HepG2 (cell line): ENCODE results near the gene MTA1. TPM values are rescaled to one million over a fixed set of nuclear protein-coding genes. Genes with fewer than 3 reads are reported as not detected.

Source experiments
- AGO1 ChIP-seq: fragments of 200-400 bp; formaldehyde crosslinking; IDR thresholded peaks from 2 replicates; pipeline ENCODE4 v1.6.1; 2017; ENCODE audit warnings: mild to moderate bottlenecking, low read depth, low read length, moderate library complexity; ENCODE audit not compliant: poor library complexity, severe bottlenecking
- ARHGAP35 ChIP-seq: sonication (generic); formaldehyde crosslinking; IDR thresholded peaks from 2 replicates; pipeline ENCODE4 v1.9.0; 2022; ENCODE audit warnings: mild to moderate bottlenecking, inconsistent platforms, moderate library complexity, missing genetic modification reagents, borderline replicate concordance
- BRD4 ChIP-seq: sonication (generic); formaldehyde crosslinking; IDR thresholded peaks from 2 replicates; pipeline ENCODE4 v1.4.0; 2020; ENCODE audit warnings: missing genetic modification reagents
- FIP1L1 ChIP-seq: fragments of 200-400 bp; formaldehyde crosslinking; IDR thresholded peaks from 2 replicates; pipeline ENCODE4 v1.6.1; 2018; ENCODE audit warnings: low read depth, mild to moderate bottlenecking, low read length, moderate library complexity, borderline replicate concordance; ENCODE audit not compliant: insufficient read depth
- KDM1A ChIP-seq: IDR thresholded peaks from 2 replicates; pipeline ENCODE4 v1.6.1; 2016; ENCODE audit warnings: missing compliant biosample characterization
- KLF11 ChIP-seq: IDR thresholded peaks from 2 replicates; pipeline ENCODE4 v1.6.1; 2016; ENCODE audit warnings: missing compliant biosample characterization
- LCORL ChIP-seq, 2 experiments: fragments of 450-650 bp in 1 of 2; sonication (generic) in 1 of 2; formaldehyde crosslinking in 1 of 2; IDR thresholded peaks; 2 replicates each; pipeline versions ENCODE4 v1.5.0 to v1.6.1; 2017 to 2020; ENCODE audit warnings: antibody characterized with exemption in 1 of 2, missing genetic modification reagents in 1 of 2
- MATR3 ChIP-seq: sonication (generic); formaldehyde crosslinking; IDR thresholded peaks from 2 replicates; pipeline ENCODE4 v1.4.0; 2020; ENCODE audit warnings: missing genetic modification reagents
- PCBP1 ChIP-seq: fragments of 200-400 bp; formaldehyde crosslinking; IDR thresholded peaks from 2 replicates; pipeline ENCODE4 v1.6.1; 2017; ENCODE audit warnings: mild to moderate bottlenecking, low read depth, low read length, borderline replicate concordance
- PHB2 ChIP-seq: fragments of 450-650 bp; IDR thresholded peaks from 2 replicates; pipeline ENCODE4 v1.6.1; 2018; ENCODE audit not compliant: partially characterized antibody
- RBFOX2 ChIP-seq: fragments of 200-400 bp; formaldehyde crosslinking; IDR thresholded peaks from 2 replicates; pipeline ENCODE4 v1.6.1; 2017; ENCODE audit warnings: low read depth, mild to moderate bottlenecking, low read length
- RORA ChIP-seq: sonication (generic); formaldehyde crosslinking; IDR thresholded peaks from 2 replicates; pipeline ENCODE4 v1.5.0; 2020; ENCODE audit warnings: mild to moderate bottlenecking, missing genetic modification reagents, moderate library complexity
- STAT5B ChIP-seq: sonication (generic); formaldehyde crosslinking; IDR thresholded peaks from 2 replicates; pipeline ENCODE4 v1.4.0; 2020; ENCODE audit warnings: missing genetic modification reagents
- SUZ12 ChIP-seq: fragments of 150-350 bp; IDR thresholded peaks from 2 replicates; pipeline ENCODE4 v1.6.1; 2014; ENCODE audit warnings: low read depth, low read length
- TBX2 ChIP-seq: sonication (generic); formaldehyde crosslinking; IDR thresholded peaks from 2 replicates; pipeline ENCODE4 v1.5.0; 2020; ENCODE audit warnings: missing genetic modification reagents, mild to moderate bottlenecking, borderline replicate concordance
- U2AF2 ChIP-seq: fragments of 200-400 bp; formaldehyde crosslinking; IDR thresholded peaks from 2 replicates; pipeline ENCODE4 v1.6.1; 2017; ENCODE audit warnings: low read depth, mild to moderate bottlenecking, low read length
- ZFP41 ChIP-seq: sonication (generic); formaldehyde crosslinking; IDR thresholded peaks from 2 replicates; pipeline ENCODE4 v1.4.0; 2020; ENCODE audit warnings: mild to moderate bottlenecking, missing genetic modification reagents, borderline replicate concordance
- ZFX ChIP-seq: sonication (generic); formaldehyde crosslinking; IDR thresholded peaks from 2 replicates; pipeline ENCODE4 v1.4.0; 2020; ENCODE audit warnings: mild to moderate bottlenecking, low read depth, missing genetic modification reagents, moderate library complexity
- ZNF136 ChIP-seq: sonication (generic); formaldehyde crosslinking; IDR thresholded peaks from 2 replicates; pipeline ENCODE4 v1.8.1; 2022; ENCODE audit warnings: low read depth, mild to moderate bottlenecking, moderate library complexity, missing genetic modification reagents
- ZNF143 ChIP-seq: sonication (generic); formaldehyde crosslinking; IDR thresholded peaks from 2 replicates; pipeline ENCODE4 v1.4.0; 2020; ENCODE audit warnings: missing genetic modification reagents
- ZNF430 ChIP-seq: sonication (generic); formaldehyde crosslinking; IDR thresholded peaks from 2 replicates; pipeline ENCODE4 v1.9.0; 2021; ENCODE audit warnings: mild to moderate bottlenecking, missing genetic modification reagents
- ZNF446 ChIP-seq: sonication (generic); formaldehyde crosslinking; IDR thresholded peaks from 2 replicates; pipeline ENCODE4 v1.5.0; 2020; ENCODE audit warnings: mild to moderate bottlenecking, missing genetic modification reagents
- ZNF496 ChIP-seq: sonication (generic); formaldehyde crosslinking; IDR thresholded peaks from 2 replicates; pipeline ENCODE4 v1.8.1; 2023; ENCODE audit warnings: mild to moderate bottlenecking, moderate library complexity, missing genetic modification reagents; ENCODE audit not compliant: insufficient replicate concordance
- ZNF841 ChIP-seq: sonication (generic); formaldehyde crosslinking; IDR thresholded peaks from 2 replicates; pipeline ENCODE4 v1.8.1; 2023; ENCODE audit warnings: missing genetic modification reagents, borderline replicate concordance
- polyA plus RNA-seq, 8 experiments: library from polyadenylated mRNA; depleted of rRNA in 3 of 8; stranded (reverse) in 7 of 8; unstranded in 1 of 8; fragments of >200 nt; fragmentation: Illumina TruSeq in 4 of 8; extraction: Trizol in 4 of 8; gene quantifications; 2 replicates each; pipeline versions ENCODE4 v1.2.1 to v1.2.3, GENCODE V29; 2011 to 2016; ENCODE audit warnings: low read depth in 4 of 8, missing spikeins in 1 of 8, mixed read lengths in 1 of 8; ENCODE audit not compliant: insufficient read depth in 1 of 8
- total RNA-seq, 5 experiments: library from RNA; depleted of rRNA; stranded (reverse); fragments of >200 nt; fragmentation: Illumina TruSeq; extraction: Trizol; gene quantifications; 2 replicates each; pipeline ENCODE4 v1.2.3, GENCODE V29; 2016; ENCODE audit warnings: low read depth in 1 of 5
- TF ChIP-seq, protein P1 (sequence below): sonication (generic); formaldehyde crosslinking; IDR thresholded peaks from 2 replicates; pipeline ENCODE4 v1.4.0; 2020; ENCODE audit warnings: missing genetic modification reagents, borderline replicate concordance
- TF ChIP-seq, protein P2 (sequence below): sonication (generic); formaldehyde crosslinking; IDR thresholded peaks from 2 replicates; pipeline ENCODE4 v1.4.0; 2020; ENCODE audit warnings: missing genetic modification reagents
- TF ChIP-seq, protein P3 (sequence below): sonication (generic); formaldehyde crosslinking; IDR thresholded peaks from 2 replicates; pipeline ENCODE4 v1.5.1; 2020; ENCODE audit warnings: missing genetic modification reagents, mild to moderate bottlenecking, borderline replicate concordance

Gene MTA1
- total and polyA plus RNA-seq, 2 of the 13 experiments (the other 11 are each of a cell fraction or from before 2014, with no cell fraction given) = 35.2 to 85.8 TPM

DNA sequence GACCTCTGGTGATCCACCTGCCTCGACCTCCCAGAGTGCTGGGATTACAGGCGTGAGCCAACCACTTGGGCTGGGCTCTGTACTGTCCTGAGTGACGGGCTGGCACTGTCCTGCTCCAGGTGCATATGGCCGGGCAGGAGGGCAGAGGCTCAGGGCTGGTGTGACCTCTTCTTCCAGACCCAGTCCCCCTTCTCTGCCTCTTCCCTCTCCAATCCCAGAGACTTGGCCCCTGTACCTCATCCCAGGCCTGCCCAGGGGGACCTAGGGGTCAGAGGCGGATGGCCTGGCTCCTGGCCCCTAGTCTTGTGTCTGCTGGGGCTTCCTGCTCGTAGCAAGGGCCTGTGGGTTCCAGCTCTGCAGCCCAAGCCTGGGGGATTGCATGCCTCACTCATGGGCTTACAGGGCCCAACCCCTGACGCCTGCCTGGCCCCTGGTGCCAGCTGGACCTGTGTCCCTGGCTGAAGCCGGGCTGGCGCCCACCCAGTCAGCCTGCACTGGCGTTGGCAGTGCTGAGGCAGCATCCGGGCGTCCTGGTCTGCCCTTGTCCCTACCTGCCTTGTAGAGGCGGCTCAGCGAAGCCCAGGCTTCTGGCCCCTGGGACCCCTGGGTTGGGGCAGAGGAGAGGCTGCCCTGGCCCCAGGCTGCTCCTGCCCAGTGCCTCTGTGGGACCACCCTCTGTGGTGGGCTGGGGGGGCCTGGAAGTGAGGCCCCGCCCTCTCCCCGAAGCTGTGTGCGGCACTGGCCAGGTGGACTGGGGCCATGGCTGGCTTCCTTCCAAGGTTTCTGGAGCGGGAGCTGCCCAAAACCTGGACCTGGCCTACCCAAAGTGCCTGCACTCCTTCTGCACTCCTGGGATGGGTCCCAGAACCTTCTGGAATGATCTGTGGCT, 75.7 kb downstream of the MTA1 start (continued):
- TF ChIP-seq, protein P1, sequence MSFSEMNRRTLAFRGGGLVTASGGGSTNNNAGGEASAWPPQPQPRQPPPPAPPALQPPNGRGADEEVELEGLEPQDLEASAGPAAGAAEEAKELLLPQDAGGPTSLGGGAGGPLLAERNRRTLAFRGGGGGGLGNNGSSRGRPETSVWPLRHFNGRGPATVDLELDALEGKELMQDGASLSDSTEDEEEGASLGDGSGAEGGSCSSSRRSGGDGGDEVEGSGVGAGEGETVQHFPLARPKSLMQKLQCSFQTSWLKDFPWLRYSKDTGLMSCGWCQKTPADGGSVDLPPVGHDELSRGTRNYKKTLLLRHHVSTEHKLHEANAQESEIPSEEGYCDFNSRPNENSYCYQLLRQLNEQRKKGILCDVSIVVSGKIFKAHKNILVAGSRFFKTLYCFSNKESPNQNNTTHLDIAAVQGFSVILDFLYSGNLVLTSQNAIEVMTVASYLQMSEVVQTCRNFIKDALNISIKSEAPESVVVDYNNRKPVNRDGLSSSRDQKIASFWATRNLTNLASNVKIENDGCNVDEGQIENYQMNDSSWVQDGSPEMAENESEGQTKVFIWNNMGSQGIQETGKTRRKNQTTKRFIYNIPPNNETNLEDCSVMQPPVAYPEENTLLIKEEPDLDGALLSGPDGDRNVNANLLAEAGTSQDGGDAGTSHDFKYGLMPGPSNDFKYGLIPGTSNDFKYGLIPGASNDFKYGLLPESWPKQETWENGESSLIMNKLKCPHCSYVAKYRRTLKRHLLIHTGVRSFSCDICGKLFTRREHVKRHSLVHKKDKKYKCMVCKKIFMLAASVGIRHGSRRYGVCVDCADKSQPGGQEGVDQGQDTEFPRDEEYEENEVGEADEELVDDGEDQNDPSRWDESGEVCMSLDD (CRISPR knock-in tag) = 0 out of 2 replicates have a peak, but pooled peaks have one; percentile 61
- TF ChIP-seq, protein P2, sequence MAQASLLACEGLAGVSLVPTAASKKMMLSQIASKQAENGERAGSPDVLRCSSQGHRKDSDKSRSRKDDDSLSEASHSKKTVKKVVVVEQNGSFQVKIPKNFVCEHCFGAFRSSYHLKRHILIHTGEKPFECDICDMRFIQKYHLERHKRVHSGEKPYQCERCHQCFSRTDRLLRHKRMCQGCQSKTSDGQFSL (CRISPR knock-in tag) = no peak
- TF ChIP-seq ARHGAP35 (CRISPR knock-in tag) (no peak), FIP1L1 (no peak), TBX2 (0 out of 2 replicates have a peak, but pooled peaks have one; percentile 28), SUZ12 (no peak), STAT5B (CRISPR knock-in tag) (no peak), ZNF136 (CRISPR knock-in tag) (no peak), KDM1A (CRISPR knock-in tag) (no peak), ZFX (CRISPR knock-in tag) (no peak), ZNF841 (no peak), PHB2 (no peak), LCORL (IDR thresholded peaks at IDR 0.05) (no peak), LCORL (CRISPR knock-in tag; IDR thresholded peaks at IDR 0.05) (no peak), PCBP1 (no peak), RBFOX2 (peak; percentile 78), U2AF2 (no peak), ZNF496 (CRISPR knock-in tag) (no peak), ZNF430 (no peak), BRD4 (CRISPR knock-in tag) (peak; percentile 49; the same call in 1 of the 2 replicates), RORA (no peak), ZNF446 (CRISPR knock-in tag) (no peak), MATR3 (no peak), KLF11 (CRISPR knock-in tag) (no peak), ZNF143 (CRISPR knock-in tag) (peak; percentile 32; the same call in 1 of the 2 replicates), ZFP41 (CRISPR knock-in tag) (no peak), AGO1 (no peak)
- TF ChIP-seq, protein P3, sequence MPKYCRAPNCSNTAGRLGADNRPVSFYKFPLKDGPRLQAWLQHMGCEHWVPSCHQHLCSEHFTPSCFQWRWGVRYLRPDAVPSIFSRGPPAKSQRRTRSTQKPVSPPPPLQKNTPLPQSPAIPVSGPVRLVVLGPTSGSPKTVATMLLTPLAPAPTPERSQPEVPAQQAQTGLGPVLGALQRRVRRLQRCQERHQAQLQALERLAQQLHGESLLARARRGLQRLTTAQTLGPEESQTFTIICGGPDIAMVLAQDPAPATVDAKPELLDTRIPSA (CRISPR knock-in tag) = no peak
